Fibroblast of peridontal ligament (primary cell): Measurements from ENCODE around the gene LOXL3.

Source experiments
- DNase-seq: peaks from one replicate; pipeline ENCODE4 v3.0.0-alpha.2; 2010; ENCODE audit errors: extremely low read depth

LOXL3 gene

DNA sequence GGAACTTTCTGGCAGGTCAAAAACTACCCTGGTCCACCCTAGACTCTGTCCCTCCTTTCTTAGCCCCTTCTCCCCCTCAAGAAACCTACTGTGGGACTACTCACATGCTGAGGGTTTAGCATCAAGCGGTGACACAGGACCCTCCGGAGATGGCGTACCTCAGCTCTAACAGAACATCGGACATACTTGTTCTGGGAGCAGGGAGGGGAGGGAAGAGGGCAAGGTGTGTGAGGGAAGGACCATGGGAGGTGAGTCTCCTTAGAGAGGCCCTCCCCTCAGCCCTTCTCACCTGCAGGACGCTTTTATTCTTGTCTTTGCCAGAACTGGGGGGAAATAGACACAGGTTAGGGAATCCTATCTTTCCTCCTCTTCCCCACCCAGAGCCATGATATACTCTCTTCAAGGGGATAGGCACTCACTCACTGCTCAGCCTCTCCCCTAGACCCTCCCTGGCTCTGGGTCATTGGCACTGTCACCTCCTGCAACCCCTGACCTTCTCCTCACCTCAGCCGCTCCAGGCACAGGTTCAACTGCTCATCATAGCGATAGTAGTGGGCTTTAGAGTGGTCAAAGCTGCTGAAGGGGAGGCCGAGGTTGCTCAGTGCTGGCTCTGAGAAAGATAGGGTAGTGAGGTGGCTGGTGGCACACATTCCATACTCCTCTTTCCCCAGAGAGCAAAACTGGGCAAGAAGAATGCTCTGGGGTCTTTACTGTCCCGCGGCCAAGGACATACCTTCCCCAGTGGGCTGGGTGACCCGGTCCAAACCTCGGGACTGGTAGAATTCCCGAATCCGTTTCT is 48.1 kb downstream of the LOXL3 start:
- no peak for DNase-seq

DNA sequence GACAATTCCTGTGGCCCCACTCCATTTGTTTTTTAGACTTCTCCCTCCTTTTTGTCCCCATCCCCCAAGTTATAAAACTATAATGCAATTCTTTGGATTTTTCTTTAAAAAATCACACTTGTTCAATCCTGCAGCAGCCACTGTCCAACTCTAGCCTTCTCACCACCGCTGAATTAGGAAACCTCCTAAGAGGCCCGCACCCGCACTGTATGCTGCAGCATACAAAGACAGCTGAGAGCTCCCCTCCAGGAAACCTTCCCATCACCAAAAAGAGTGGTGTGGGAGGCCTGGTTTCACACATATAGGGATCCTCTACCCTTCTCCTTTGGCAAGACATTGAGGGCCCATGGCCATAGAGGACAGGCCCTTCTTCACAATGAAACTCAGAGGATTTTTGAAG is 49.2 kb downstream of the LOXL3 start:
- no peak for DNase-seq

GRCh38 chr2:74503506-74504475 is 50.0 kb downstream of the LOXL3 start:
- no peak for DNase-seq

- peak; percentile 71 for DNase-seq
Observed at GRCh38 chr2:74502720-74503505, 50.8 kb downstream of the LOXL3 start.

DNA sequence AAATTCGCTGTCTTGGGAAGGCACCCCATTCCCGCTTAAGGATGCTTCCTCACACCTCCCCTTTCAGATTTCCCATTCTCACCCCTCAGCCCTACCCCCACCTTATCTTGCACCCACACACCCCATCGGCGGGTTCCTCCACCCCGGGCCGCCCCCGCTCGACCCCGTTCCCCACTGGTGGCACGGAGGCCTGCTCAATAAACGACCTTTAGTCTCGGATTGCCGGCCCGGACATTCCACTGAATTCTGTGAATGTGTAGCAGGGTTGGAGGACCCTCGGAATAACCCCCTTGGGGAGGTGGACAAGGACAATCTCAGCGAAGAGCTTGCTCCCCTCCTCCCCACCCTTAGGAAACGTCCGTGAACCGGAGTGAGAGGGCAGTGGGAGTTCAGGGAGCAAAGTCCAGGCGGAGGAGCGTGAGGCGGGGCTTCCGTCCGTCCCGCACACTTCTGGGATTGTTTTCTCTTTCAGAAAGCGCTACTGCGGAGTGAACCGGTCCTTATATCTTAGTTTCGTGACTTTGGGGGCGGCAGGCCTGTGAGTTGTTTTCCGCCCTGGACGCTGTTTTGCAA is 51.5 kb downstream of the LOXL3 start:
- no peak for DNase-seq

DNA sequence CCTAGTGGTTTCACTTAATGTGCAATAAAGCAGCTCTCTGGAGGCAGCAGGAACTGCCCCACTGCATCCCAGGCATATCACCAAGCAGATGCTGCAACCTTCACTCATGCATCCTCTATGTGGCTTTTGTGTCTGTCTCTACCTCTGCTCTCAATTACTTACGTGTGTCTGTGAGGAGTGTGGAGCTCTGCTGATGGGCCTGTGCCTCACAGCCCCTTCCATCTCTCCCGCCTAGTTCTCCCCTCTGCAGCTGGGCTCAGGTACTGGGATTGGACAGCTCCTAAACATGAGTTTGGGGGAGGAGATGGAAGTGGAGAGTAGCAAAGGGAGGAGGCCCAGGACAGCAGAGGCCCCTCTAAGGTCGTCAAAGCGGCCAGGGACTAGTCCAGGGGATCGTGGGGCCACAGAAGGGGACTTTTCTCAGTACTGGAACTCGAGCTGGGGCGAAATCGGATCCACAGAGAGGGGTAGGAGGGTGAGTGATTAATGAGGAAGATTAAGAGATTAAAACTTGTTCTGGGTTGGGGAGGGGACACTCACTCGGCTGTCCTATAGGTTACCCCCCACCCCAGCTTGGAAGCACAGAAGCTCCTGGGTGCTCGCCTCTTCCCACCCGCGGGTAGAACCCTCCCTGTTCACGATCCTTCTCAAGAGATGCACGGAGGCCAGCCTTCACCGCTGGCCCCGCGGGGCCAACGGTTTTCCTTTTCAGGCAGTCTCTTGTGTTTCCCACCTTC is 52.2 kb downstream of the LOXL3 start:
- no peak for DNase-seq

GRCh38 chr2:74500578-74500946 is 53.2 kb downstream of the LOXL3 start:
- no peak for DNase-seq

DNA sequence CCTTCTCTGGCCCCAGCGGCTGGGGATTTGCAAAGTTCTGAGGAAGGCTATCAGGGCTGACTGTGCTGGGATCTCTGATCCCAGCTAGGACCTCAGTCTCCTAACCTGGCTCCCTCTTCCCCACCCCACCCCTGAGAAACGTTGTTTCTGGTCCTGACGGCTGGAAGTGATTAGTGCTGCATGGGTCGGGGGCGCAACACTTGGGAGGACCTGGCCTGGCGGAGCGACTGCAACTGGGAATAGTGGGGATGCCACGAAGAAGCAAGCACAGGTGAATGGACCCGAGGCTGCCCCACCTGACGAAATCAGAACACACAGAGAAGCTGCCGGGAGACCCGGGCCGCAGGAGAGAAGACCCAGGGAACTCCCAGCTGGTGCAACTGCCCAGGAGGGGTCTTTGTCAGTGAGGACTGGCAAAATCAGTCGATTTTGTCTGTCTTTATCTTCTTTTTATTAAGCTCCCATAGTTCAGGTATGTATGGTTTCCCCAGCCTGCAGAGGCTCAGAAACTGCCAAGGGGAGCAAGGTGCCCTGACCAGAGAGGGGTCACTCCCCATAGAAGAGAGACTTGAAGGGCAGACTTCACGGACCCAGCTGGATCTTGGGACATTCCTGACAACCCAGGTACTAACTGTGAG is 53.7 kb downstream of the LOXL3 start:
- no peak for DNase-seq

GRCh38 chr2:74499267-74499939 is 54.3 kb downstream of the LOXL3 start, which contains the start of gene LBX2:
TSS of gene LBX2 (minus strand) at chr2:74499603. CDS start at chr2:74499537, 66 bp downstream.
- DNase-seq = peak; percentile 30

DNA sequence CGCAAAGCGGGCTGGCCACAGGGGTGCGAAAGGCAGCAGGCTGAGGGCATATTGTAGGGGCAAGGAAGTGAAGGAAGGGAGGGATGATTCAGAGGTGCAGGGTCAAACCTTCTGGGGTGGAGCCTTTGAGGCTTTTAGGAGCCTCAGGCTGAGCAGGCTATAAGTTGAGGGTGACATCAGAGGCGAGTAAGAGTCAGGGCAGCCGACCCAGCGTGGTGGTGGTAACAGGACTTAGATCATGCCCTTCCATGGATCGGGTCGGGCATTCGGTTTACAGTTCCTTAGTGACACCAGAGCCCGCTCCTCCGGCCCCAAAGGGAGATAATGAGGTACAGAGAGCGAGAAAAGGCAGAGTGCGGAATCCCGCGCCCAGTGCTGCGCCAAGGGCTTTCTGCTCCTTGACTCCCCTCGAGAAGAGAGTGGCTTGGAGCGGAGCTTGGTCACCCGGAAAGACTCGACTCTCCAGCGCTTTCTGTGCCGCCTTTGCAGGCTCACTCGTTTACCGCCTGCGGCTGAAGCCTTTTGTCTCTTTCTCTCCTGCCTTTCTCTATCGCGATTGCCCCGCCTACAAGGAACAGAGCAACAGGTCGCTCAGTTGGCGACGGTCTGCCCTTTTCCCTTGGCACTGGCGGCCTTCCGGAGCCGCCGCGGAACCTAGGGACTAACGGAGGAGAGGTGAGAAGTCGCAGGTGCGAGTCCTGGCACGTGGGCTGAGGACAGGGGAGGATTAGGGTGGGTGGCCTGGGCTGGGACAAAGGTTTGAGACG is 55.1 kb downstream of the LOXL3 start:
- DNase-seq = peak; percentile 39

- no peak for DNase-seq
Observed at GRCh38 chr2:74497777-74498499, 55.8 kb downstream of the LOXL3 start.

DNA sequence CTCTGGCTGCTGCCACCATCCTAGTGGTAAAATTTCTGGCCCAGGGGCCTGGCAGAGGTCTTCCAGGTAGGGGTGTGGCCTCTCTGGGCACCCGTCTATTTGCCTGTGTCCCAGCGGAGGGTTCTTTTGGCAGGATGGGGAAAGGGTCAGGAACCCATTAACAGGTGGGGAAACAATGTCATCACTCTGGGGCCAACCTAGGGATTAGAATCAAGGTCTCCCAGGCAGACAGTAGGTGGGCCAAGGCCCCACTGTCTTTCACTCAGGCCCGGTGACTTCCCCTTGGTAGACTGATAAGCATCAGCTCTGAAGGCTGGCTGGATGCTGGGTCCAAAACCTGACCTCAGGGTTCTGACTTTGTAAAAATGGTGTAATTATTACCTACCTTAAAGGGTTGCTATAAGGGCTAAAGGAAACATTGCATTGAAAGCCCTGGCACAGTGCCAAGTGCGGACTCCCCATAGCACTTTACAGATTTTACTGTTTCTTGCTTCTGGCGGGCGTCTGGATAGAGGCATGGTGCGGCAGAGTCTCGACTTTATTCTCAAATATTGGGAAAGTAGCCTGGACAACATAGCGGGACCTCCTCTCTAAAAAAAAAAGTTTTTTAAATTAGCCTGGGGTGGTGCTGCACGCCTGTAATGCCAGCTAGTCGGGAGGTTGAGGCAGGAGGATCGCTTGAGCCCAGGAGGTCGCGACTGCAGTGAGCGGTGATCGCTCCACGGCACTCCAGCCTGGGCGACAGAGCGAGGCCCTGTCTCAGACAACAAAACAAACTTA is 56.6 kb downstream of the LOXL3 start:
- DNase-seq = no peak

GRCh38 chr2:74495440-74495839 is 58.3 kb downstream of the LOXL3 start:
- DNase-seq = no peak

DNA sequence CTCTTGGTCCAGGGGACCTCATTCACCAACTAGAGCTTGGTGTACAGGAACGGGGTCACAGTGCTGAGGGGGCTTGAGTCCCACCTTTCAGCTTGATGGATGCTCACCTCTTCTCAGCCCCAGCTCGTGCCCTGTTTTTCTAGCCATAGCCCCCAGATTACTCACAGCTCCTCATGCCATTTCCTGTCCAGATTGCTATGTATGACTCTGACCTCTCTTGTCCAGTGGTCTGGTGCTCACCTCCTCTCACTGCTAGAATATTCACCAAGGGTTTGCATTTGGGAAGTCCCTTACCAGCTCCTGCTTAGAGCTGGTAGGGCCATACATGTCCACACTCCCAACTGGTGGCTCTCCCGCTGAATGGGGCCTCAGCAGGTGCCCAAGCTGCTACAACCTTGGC is 60.2 kb downstream of the LOXL3 start:
- DNase-seq = no peak

- DNase-seq = no peak
Observed at GRCh38 chr2:74491648-74492544, 61.8 kb downstream of the LOXL3 start.

DNA sequence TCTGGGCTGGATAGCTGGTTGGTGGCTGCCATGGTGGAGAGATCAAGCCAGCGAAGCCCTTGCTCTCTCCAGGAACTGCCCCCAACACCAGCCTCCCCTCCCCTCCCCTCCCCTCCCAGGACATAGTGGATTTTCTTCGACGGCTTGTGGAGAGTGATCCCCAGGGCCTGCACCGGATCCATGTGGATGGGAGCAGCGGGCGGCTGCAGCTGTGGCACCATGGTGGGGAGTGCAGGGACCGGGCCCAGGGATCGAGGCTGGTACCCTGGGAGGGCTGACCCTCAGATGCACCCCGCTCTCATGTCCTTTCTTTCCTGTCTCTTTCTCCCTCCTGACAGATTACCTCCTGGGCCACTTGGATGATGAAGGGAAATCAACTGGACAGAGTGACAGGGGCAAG is 63.8 kb downstream of the LOXL3 start:
- no peak for DNase-seq
